HG02885 (cell line): ENCODE results near the gene MAPRE2.

Experiments used
- ATAC-seq: cut with Tn5 transposase; IDR thresholded peaks from one replicate; pipeline ENCODE4 v1.9.1; 2021; ENCODE audit warnings: mild to moderate bottlenecking; ENCODE audit not compliant: unreplicated experiment, poor library complexity

MAPRE2 gene

DNA sequence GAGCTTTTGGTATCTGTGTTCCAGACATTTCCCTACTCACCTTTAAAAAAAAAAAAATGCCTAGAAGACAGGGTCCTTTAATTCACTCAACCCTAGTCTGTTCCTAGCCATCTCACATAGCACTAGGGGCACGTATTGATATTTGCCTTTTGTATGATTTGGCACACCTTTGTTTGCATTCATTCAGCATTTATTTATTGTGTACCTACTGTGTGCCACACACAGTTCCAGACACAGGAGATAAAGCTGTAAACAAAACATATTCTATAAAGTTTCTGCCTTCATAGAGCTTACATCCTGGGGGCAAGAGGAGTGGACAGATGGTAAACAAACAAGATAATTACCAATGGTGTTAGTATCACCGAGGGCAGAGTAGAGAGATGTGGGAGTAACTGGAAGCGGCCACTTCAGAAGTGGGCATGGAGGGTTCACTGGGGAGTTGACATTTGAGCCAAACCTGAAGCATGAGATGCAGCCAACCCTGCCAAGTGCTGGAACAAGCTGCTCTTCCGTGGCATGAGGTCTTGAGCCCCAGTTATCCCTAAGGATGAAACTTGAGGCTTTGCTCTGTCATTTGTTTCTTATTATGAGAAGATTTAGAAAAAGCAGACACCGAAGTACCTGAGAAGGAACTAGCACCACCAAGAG, 18.2 kb downstream of the MAPRE2 start:
- ATAC-seq, result no peak

DNA sequence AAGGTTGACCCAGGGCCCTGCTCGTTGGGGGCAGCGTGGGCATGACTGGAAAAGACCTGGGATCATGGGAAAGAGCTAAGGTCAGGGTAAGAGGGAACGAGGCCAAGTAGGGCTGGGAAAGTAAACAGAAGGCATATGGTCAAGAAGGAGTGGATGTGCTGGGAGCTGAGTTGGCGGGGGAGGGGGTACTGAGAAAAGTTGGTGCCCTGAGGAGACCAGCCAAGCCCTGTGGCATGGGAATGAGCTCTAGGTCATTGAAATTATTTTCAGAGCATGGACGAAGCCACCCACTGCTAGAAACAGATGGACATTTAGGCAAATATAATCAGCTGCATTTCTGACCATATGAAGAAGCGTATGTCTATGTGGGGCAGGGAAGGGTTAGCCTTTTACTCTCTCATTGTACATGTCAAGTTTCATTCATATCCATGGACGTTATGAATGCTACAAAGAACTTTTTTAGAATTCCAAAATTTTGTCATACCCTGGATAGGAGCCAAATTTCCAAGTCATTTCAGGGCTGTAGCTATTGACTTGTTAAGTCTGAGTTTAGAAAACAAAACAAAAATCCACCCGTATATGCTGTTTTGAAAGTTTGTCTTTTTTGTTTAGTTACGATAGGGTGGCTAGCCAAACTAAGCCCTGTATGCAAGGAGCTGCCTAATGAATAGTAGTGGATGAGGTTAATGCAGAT, 19.1 kb downstream of the MAPRE2 start:
- ATAC-seq, result no peak

DNA sequence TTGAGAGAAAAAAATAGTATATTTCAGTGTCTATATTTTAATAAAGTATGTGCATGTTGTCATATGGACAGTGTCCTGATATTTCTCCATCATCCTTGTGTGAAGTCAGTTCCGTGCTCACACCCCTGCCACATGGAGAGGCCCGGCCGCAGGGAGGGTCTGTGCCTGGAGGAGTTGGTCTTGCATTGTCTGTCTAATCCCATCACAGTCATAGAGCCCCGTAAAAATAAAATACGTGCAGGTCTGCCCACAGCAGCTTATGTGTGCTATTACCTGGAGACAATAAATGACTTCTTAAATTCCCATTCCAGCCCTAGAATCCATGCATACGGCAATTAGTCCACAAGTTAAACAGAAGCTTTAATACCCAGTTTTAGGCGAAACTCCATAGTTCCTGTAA, 20.1 kb downstream of the MAPRE2 start:
- no peak for ATAC-seq

DNA sequence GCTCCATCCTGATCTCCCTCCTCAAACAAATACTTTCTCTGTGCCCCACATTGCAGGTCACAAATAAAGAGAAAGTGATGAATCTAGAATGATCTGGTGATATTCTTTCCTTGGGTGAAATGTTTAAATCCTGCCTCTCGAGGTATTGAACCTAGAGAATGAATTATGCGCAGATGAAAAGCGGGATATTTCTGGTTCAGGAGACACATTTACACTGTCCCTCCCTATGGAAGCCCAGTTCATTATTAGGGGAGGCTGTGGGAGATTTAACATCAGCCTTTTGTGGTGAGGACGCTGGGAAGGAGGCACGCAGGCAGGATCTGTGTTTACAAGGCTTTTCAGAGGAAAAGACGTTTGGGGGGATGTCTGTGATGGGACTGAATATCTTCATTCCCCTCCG, 20.6 kb downstream of the MAPRE2 start:
- no peak for ATAC-seq

DNA sequence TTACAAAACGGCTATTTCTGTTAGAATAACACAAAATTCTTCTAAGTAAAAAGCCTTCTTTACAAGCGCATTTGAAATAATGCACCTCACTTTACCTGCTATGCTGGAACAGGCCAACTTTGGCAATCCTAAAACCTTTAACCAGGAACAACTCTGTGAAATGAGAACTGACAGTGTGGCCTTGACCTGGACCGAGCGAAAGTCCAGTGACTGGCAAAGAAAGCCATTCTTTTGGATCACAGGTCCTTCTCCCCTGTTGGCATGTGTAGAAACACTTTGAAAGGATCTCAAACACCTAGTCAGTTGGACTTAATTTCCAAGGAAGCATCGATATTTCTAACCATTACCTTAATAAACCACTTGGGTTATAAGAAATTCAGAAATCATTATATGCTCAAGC, 21.2 kb downstream of the MAPRE2 start:
- ATAC-seq, result no peak

DNA sequence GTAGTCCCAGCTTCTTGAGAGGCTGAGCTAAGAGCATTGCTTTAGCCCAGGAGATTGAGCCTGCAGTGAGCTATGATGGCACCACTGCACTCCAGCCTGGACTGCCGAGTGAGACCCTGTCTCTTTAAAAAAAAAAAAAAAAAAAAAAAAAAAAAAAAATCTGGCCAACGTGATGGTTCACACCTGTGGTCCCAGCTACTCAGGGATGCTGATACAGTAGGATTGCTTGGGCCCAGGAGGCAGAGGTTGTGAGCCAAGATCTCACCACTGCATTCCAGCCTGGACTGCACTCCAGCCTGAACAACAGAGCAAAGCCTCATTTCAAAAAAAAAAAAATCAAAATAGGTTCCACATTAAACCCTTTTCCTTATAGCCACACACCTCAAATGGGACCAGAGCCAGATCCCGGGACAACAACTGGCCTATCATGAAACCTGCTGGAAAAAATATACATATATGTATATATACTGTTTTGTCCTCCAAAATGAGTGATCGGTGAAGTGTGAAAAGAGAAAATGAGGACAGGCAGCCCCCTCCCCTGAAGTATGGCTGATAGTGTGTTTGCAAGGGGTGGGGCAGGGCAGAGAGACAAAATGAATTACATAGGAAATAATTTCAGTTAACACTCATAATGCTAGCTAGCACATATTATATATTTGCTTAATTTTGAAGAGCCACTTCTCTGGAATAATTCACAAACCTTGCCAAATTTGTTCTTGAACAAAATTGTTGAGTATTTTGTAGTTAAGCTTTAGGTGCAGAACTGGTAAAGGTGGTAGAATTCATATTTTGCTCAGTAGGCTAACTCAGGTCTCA, 22.9 kb downstream of the MAPRE2 start:
- no peak for ATAC-seq

DNA sequence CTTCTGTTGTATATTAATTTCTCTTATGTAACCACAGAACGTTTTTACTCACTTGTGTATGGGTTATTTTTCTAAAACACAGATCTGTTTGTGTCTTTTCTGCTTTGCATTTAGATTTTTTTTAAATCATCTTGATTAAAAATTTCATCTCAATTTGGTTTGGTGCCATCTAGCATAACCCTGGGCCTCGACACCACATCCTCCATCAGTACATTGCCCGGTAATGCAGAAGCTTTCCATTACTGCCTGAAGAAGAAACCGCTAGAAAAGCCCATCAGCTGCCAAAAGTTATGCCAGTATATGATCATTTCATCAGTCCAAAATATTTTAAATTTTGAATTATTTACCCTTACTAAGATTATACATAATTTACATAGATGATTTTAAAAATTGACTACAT, 26.2 kb downstream of the MAPRE2 start:
- no peak for ATAC-seq

DNA sequence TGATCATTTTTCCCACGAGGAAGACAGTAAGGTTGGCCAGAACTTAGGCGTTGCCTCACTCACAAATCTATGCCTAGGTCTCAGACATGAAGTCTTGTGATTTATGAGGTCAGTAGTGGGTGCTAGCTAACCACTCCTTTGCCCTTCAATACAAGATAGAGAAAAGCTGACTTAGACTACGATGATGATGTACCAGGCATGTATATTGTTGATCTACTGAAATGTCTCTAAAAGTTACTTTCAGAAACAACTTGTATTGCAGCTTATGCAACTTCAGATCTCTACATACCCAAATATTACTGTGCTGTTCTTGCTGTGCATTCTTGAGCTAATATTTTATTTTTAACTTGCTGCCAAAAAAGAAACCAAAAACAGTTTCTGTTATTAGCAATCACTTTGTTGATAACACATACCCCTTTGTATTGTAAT, 30.6 kb downstream of the MAPRE2 start:
- ATAC-seq, result peak; percentile 73

DNA sequence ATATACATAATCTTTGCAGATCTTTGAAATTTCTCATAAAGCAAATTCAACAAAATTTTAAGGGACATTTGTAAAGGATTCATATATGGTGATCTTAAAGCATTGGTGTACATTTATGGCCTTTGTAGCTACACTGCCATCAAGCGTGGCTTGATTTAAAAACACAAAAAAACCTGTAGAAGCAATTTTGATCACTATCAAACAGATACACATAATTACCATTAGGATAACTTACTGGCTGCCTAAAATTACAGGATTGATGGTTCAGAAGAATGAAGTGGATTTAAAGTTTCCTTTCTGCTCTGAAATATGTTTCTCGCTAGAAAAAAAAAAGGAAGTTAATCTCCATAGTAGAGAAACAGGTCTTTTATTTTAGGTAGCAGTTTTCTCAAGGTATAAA, 31.4 kb downstream of the MAPRE2 start:
- ATAC-seq, result no peak

DNA sequence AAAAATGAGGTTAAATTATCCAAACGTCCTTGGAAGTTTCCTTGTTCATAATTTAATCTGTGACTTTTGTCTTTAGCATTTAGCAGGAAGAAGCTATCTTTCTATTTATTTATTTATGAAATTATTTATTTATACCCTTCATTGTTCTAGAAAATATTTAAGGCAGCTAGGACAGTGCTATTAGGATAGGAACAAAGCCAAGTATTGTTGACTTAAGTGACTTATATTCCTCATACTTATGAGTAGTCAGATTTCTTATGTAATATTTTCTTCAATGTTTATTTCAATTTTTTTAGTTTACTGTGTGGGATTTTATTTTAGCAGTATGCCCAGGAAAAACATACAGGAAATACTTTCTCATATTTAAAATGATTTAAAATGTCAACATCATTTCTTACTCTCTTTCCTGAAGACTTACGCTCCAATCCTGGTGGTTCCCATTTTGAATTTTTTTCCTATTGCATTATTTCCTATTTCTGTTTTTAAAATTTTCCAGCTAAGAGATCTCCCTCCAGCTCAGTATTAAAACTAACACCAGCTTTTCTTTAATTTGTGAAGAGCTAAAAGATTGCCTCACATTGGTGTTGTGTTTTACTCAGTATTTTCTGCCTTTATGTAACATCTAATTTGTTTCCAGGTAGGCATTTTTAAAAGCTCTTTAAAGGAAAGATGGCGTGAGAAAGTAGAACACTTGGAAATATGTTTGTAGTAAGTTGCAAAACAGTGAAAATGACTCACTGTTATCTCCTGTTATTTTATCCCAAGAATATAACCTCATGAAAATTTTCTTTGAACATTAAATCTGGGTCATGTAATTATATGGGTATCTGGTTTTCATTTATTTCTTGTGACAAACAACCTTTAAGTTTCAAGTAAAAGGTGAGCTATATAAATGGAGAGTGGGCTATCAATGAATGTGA, 32.2 kb downstream of the MAPRE2 start:
- ATAC-seq, result no peak

DNA sequence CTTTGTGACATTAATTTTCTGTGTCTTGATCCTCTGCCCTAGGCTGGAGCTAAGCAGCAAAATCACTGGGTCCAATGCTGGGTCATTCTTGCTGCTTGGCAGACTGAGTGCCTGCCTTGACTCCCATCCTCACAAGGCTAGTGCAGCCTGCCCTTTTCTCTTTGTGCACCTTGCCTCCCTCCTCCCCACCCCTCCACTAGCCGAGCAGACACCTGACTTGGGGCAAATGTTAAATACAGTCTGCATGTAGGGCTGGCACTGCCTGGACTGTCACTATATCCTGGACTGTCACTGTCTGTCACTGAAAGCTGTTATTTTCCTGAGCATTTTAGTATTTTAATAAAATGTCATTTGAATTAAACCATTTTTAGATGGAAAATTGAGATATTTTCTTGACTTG, 33.4 kb downstream of the MAPRE2 start:
- no peak for ATAC-seq

DNA sequence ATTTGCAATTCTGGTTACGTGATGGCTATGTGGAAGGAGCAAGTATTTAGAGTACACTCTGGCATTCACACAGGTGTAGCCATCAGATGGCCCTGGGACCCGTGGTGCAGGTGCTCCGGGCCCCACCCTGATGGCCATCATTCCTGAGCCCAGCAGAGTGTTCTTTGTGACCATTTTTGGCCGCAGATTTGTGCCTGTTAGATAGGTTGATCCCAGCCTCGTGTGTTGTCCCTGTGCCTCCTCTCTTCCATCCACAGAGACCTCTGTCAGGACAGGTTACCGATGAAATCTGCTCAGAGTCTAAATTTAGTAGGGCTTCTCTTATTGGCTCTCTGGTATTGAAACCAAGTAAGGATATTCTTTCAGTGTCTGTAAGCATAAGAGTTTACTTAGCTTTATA, 33.9 kb downstream of the MAPRE2 start:
- ATAC-seq, result no peak

DNA sequence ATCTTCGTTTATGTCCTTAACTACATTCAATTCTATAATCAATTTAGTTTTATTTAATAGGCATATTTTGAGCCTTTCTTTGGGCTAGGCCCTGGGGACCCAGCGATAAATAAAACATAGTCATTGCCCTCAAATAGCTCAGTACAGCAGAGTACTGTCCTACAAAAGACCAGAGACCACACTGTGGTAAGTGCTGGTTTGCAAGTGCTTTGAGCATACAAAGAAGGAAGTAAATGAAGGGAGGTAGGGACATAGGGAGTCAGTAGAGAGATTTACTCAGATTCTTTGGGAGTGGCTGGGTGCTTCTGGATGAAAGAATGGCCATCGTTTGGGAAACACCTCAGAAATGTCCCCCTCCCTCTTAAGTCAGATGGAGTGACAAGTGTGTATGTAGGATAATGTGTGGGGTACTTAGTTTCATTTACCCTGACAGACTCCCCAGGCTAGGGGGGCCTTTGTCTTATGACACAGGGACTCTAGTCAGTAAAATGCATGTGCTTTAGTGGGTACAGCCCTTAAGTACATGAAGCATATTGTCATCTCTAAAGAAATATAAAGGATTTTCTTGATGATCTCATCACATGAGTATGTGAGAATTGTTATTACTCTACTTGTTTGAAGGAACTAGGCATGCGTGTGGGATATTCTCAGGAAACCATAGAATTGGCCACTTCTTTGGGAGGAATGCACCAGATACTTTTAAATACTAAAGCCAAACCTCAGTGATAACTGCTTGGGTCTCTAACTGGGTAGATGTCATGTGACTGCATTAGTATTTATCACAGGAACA, 35.1 kb downstream of the MAPRE2 start:
- ATAC-seq, result no peak

DNA sequence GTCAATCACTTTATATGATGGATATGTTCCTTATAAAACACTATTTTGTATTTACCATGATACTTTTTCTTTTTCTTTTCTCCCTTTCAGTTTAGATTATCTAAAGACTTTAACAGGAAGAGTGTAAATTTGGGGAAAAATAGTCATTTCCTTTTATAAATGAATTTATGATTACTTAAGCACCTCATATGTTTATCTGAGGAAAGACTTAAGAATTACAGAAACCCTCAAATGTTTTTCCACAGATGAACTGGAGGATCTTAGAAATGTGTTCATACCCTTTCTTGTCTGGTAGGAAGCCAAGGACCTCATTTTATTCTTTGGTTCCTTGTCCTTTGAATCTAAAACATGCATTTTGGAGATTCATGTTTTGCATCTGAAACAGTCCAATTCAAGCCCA, 36.7 kb downstream of the MAPRE2 start:
- ATAC-seq, result no peak

DNA sequence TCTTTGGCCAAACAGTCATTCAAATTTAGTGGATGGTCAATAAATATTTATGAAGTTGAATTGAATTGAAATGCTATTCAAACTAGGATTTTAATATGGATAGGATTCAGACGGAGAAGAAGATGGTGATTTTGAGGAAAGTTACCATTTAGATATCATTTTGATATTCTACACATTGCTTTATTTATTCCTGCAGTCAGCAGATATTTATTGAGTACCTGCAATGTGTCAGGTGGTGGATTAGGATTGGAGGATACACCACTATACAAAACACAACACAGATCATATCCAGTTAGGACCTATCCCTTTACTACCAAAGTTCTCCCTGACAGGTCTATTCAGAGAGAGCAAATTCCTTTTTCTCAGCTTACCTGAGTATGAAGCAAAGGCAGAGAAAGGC, 38.8 kb downstream of the MAPRE2 start:
- ATAC-seq, result no peak

DNA sequence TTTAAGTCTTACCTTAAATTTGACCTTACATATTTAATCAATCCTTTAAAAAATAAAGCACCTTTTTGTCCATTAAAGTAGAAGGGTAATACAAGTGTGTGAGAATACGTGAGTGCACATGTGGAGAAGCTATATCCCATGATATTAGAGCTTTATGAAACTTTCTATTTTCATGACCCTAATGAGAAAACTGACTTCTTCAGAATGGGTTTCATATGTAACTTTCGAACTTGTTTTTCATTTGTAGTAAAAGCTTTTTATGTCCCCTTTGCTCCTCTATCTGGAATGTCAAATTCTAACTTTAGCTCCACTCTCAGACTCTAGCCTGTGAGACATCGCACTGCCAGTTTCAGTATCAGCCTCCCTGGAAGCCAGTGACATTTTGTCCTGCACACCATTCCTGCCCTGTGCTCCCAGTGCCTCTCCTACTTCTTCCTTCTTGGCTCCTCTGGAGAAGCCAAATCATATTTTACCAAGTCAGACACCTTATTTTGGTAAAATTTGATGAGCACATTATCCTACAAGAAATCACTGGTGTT, 42.0 kb downstream of the MAPRE2 start:
- no peak for ATAC-seq

DNA sequence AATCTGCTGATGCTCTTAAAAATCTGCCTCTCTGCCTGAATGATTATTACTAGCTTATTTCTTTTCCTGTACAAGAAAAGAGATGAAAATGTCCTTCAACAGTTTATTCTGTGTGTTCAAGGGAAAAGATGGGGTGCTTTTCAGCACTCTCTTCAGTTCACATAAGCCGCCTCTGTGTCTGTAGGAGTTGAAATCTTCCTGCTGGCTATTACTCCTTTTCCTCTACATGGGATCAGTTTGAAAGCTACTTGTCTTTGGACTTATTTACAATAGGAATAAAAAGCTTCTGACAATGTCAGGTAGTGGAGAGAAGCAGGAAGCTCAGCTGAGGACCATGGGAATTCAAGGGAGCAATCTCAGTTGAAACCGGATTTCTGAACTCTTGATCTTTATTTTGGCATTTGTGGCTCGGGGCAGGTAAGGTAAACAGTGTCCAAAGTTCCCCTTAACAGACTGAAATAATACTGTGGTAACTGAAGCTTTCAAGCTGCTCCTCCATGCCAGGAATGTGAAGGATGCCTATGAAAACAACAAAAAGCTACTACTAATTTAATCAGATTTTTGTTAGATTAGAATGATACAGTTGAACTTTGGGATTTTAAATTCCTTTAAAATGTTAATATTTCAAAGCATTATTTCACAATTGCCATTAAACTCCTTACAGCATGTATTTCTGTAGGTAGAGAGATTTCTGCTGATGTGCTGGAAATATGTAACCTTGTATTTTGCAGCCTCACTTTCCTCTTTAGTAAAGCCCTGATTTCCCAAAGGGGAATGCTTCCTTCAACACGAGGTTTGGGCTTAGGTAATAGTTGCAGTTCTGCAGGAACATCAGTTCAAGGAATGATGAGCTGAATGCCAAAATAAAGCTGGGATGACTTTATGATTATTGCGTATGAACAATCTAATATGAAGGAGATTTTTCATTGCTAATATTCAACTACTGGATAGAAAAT, 43.6 kb downstream of the MAPRE2 start:
- no peak for ATAC-seq
